ENCODE results near the gene ZNF683. TPM values are rescaled to one million over a fixed set of nuclear protein-coding genes. Genes with fewer than 3 reads are reported as not detected.

ZNF683 gene
- total and polyA plus RNA-seq, 4 donors: 0.17 to 0.55 (median 0.40) TPM; not detected in 1

GRCh38 chr1:26353976-26354820, 18.4 kb downstream of the ZNF683 start, which contains the start of gene CRYBG2:
Gene CRYBG2 (minus strand): TSS chr1:26354130. CDS start chr1:26346657, 7,473 bp downstream.
- Histone ChIP-seq H3K36me3 (ENCODE audit: control insufficient read depth in 4 of 4, insufficient read depth in 4 of 4, low read length in 4 of 4) (no peaks in the 10 kb centered on the region), H3K9me3 (ENCODE audit: control insufficient read depth in 4 of 4, insufficient read depth in 3 of 4, low read length in 3 of 4) (no peaks in the 10 kb centered on the region), H3K4me3 (no peak within 1 kb of the TSS), H3K9ac (ENCODE audit: insufficient read depth in 1 of 2, low read length in 2 of 2) (no peak within 1 kb of the TSS), H3K27ac (ENCODE audit: low read depth in 1 of 2, low read length in 1 of 2) (peak within 1 kb of the TSS in 1 of 2 donors; percentile 28), H3K27me3 (ENCODE audit: control insufficient read depth in 3 of 3, insufficient read depth in 3 of 3, low read length in 2 of 3) (peaks cover 0 to 11% (median 11%) of the 10 kb centered on the region in 3 donors), H3K4me1 (ENCODE audit: control insufficient read depth in 5 of 5, insufficient read depth in 5 of 5, low read length in 5 of 5) (peaks cover 0 to 11% (median 0%) of the 10 kb centered on the region in 5 donors)
- no peak for TF ChIP-seq CTCF (IDR thresholded peaks at IDR 0.05; ENCODE audit: control extremely low read depth, extremely low read depth)
- ATAC-seq (ENCODE audit: insufficient read depth, low FRiP score) (peak; percentile 53), DNase-seq (peak; percentile 53 to 85 (median 75))
- 73 to 91% methylated on average over 21 of the region's 21 CpGs for WGBS, 2 donors

GRCh38 chr1:26353210-26353859, 19.2 kb downstream of the ZNF683 start:
- H3K36me3 ChIP-seq (ENCODE audit: control insufficient read depth in 4 of 4, insufficient read depth in 4 of 4, low read length in 4 of 4): no peaks in the 10 kb centered on the region
- no peak for ATAC-seq (ENCODE audit: insufficient read depth, low FRiP score)
- H3K4me1 ChIP-seq (ENCODE audit: control insufficient read depth in 5 of 5, insufficient read depth in 5 of 5, low read length in 5 of 5): peaks cover 0 to 11% (median 0%) of the 10 kb centered on the region in 5 donors
- no peaks in the 10 kb centered on the region for H3K9me3 ChIP-seq (ENCODE audit: control insufficient read depth in 4 of 4, insufficient read depth in 3 of 4, low read length in 3 of 4)
- peaks cover 0 to 5% (median 2%) of the 10 kb centered on the region in 3 donors for H3K27me3 ChIP-seq (ENCODE audit: control insufficient read depth in 3 of 3, insufficient read depth in 3 of 3, low read length in 2 of 3)
- no peak overlapping the region for H3K9ac ChIP-seq (ENCODE audit: insufficient read depth in 1 of 2, low read length in 2 of 2)
- H3K27ac ChIP-seq (ENCODE audit: low read depth in 1 of 2, low read length in 1 of 2): peak overlapping the region in 1 of 2 donors; percentile 28
- DNase-seq: no peak
- no peak overlapping the region for H3K4me3 ChIP-seq
- 87 to 89% methylated on average over 4 of the region's 4 CpGs for WGBS, 2 donors
- TF ChIP-seq CTCF (IDR thresholded peaks at IDR 0.05; ENCODE audit: control extremely low read depth, extremely low read depth): no peak

- Histone ChIP-seq H3K4me3 (no peak overlapping the region), H3K4me1 (ENCODE audit: control insufficient read depth in 5 of 5, insufficient read depth in 5 of 5, low read length in 5 of 5) (peaks cover 0 to 11% (median 0%) of the 10 kb centered on the region in 5 donors), H3K9me3 (ENCODE audit: control insufficient read depth in 4 of 4, insufficient read depth in 3 of 4, low read length in 3 of 4) (no peaks in the 10 kb centered on the region), H3K9ac (ENCODE audit: insufficient read depth in 1 of 2, low read length in 2 of 2) (no peak overlapping the region), H3K36me3 (ENCODE audit: control insufficient read depth in 4 of 4, insufficient read depth in 4 of 4, low read length in 4 of 4) (no peaks in the 10 kb centered on the region), H3K27ac (ENCODE audit: low read depth in 1 of 2, low read length in 1 of 2) (no peak overlapping the region), H3K27me3 (ENCODE audit: control insufficient read depth in 3 of 3, insufficient read depth in 3 of 3, low read length in 2 of 3) (peaks cover 0 to 2% (median 0%) of the 10 kb centered on the region in 3 donors)
- DNase-seq (no peak), ATAC-seq (ENCODE audit: insufficient read depth, low FRiP score) (no peak)
- no peak for TF ChIP-seq CTCF (IDR thresholded peaks at IDR 0.05; ENCODE audit: control extremely low read depth, extremely low read depth)
- 89 to 91% methylated on average over 5 of the region's 5 CpGs for WGBS, 2 donors
These were observed 20.2 kb downstream of the ZNF683 start for GRCh38 chr1:26352338-26352679.

Measured in lung (tissue), 12 donors.